ENCODE measurements around the gene RBBP7. TPM values are rescaled to one million over a fixed set of nuclear protein-coding genes. Genes with fewer than 3 reads are reported as not detected.

RBBP7 gene
- polyA plus RNA-seq, 6 donors from 2014 or later, result 158 to 255 (median 190) TPM

- H3K36me3 Mint-ChIP-seq, result peaks cover 25 to 32% of the 10 kb centered on the region in 2 donors
- no peak for DNase-seq
- ATAC-seq (ENCODE audit: low read depth in 2 of 2), result no peak
- H3K27ac Mint-ChIP-seq, result no peak overlapping the region
- no peaks in the 10 kb centered on the region for H3K27me3 Mint-ChIP-seq
- peaks cover 0 to 3% (median 0%) of the 10 kb centered on the region in 7 donors for H3K9me3 Mint-ChIP-seq
- peaks cover 0 to 8% (median 0%) of the 10 kb centered on the region in 3 donors for H3K4me1 Mint-ChIP-seq
- H3K4me3 Mint-ChIP-seq, result no peak overlapping the region
These were observed 35.4 kb downstream of the RBBP7 start for GRCh38 chrX:16834806-16835205.

DNA sequence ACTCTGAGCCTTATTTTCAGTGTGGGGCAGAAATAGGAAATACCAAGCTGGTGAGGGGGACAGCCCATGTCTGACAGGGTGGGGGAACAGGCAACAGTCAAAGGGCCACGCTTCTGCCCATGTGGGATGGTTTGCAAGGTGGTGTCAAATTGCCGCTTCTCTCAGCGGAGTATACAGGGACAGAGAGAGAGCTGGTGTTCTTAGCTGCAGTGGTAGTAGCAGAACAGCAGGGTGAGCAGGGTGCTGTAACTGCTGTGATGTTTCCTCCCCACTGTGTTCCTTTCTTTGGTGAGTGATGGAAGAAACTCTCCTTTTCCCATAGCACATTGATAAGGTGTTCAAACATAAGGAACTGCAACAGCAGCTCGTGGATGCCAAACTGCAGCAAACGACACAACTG is 37.9 kb downstream of the RBBP7 start:
- H3K9me3 Mint-ChIP-seq, result peaks cover 0 to 3% (median 0%) of the 10 kb centered on the region in 7 donors
- no peaks in the 10 kb centered on the region for H3K27me3 Mint-ChIP-seq
- ATAC-seq (ENCODE audit: low read depth in 2 of 2) (no peak), DNase-seq (no peak)
- peaks cover 0 to 8% (median 0%) of the 10 kb centered on the region in 3 donors for H3K4me1 Mint-ChIP-seq
- peaks cover 30 to 32% of the 10 kb centered on the region in 2 donors for H3K36me3 Mint-ChIP-seq
- peak overlapping the region in 1 of 8 donors; percentile 38 for H3K4me3 Mint-ChIP-seq
- peak overlapping the region in 2 of 6 donors; percentile 84 to 94 for H3K27ac Mint-ChIP-seq

- Mint-ChIP-seq H3K4me1 (no peaks in the 10 kb centered on the region), H3K4me3 (no peak overlapping the region), H3K36me3 (peaks cover 20 to 26% of the 10 kb centered on the region in 2 donors), H3K9me3 (no peaks in the 10 kb centered on the region), H3K27ac (peak overlapping the region in 1 of 6 donors; percentile 39), H3K27me3 (no peaks in the 10 kb centered on the region)
- ATAC-seq (ENCODE audit: low read depth in 2 of 2) (no peak), DNase-seq (no peak)
These were observed 41.8 kb downstream of the RBBP7 start for GRCh38 chrX:16828124-16828908.

DNA sequence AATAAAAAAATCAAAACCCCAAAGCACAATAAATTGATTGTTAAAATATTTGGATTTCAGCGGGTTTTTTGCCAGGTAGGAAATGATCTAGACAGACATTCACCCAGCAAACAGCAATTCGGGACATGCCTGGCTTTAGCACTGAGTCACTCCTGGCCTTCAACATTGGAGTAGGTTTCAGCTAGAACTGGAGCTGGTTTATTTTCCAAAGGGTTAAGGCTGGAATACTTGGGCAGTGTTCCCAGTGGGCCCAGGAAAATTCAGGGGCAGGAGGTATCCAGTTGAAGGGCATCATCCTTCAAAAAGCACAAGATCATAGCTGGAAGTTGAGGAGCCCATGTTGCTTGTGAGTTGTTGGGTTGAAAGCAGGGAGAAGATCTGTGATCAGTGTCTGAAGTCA is 42.9 kb downstream of the RBBP7 start:
- H3K4me1 Mint-ChIP-seq, result no peaks in the 10 kb centered on the region
- H3K36me3 Mint-ChIP-seq, result peaks cover 20 to 24% of the 10 kb centered on the region in 2 donors
- no peaks in the 10 kb centered on the region for H3K9me3 Mint-ChIP-seq
- ATAC-seq (ENCODE audit: low read depth in 2 of 2) (no peak), DNase-seq (no peak)
- H3K4me3 Mint-ChIP-seq, result no peak overlapping the region
- H3K27ac Mint-ChIP-seq, result no peak overlapping the region
- H3K27me3 Mint-ChIP-seq, result no peaks in the 10 kb centered on the region

- no peaks in the 10 kb centered on the region for H3K9me3 Mint-ChIP-seq
- no peak overlapping the region for H3K4me3 Mint-ChIP-seq
- peak; percentile 23 for DNase-seq
- H3K27me3 Mint-ChIP-seq, result no peaks in the 10 kb centered on the region
- no peak for ATAC-seq (ENCODE audit: low read depth in 2 of 2)
- H3K36me3 Mint-ChIP-seq, result peaks cover 17 to 22% of the 10 kb centered on the region in 2 donors
- H3K4me1 Mint-ChIP-seq, result no peaks in the 10 kb centered on the region
- H3K27ac Mint-ChIP-seq, result no peak overlapping the region
These were observed 44.0 kb downstream of the RBBP7 start for GRCh38 chrX:16826207-16826606.

GRCh38 chrX:16825264-16826035 is 44.7 kb downstream of the RBBP7 start:
- H3K9me3 Mint-ChIP-seq, result no peaks in the 10 kb centered on the region
- no peak for DNase-seq
- no peaks in the 10 kb centered on the region for H3K4me1 Mint-ChIP-seq
- peaks cover 17 to 22% of the 10 kb centered on the region in 2 donors for H3K36me3 Mint-ChIP-seq
- no peak overlapping the region for H3K4me3 Mint-ChIP-seq
- no peaks in the 10 kb centered on the region for H3K27me3 Mint-ChIP-seq
- no peak for ATAC-seq (ENCODE audit: low read depth in 2 of 2)
- no peak overlapping the region for H3K27ac Mint-ChIP-seq

GRCh38 chrX:16822723-16823122 is 47.4 kb downstream of the RBBP7 start:
- H3K4me1 Mint-ChIP-seq, result no peaks in the 10 kb centered on the region
- H3K27ac Mint-ChIP-seq, result peak overlapping the region in 1 of 6 donors; percentile 32
- peaks cover 8 to 25% of the 10 kb centered on the region in 2 donors for H3K36me3 Mint-ChIP-seq
- no peaks in the 10 kb centered on the region for H3K27me3 Mint-ChIP-seq
- no peak for DNase-seq
- H3K9me3 Mint-ChIP-seq, result no peaks in the 10 kb centered on the region
- ATAC-seq (ENCODE audit: low read depth in 2 of 2), result no peak
- no peak overlapping the region for H3K4me3 Mint-ChIP-seq

DNA sequence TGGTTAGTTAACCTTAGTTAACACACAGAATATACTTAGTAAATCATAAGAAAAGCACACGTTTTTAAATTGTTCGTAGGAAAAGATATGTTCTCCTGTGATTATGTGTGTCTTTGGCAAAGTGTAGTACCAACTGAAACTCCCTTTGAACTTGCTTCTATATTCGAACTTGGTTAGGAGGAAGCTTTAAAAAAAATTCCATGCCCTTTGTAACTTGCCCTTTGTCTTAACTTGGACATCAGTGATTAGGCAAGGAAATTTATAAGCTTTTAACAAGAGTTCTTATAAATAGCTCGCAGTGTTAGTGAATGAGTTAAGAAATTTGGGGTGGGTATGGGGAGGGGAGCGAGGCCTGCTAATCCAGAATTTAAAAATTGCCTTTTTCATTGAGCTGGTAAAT is 50.5 kb downstream of the RBBP7 start:
- no peak for ATAC-seq (ENCODE audit: low read depth in 2 of 2)
- no peak for DNase-seq
- H3K4me1 Mint-ChIP-seq, result peaks cover 0 to 6% (median 0%) of the 10 kb centered on the region in 3 donors
- peaks cover 8 to 25% of the 10 kb centered on the region in 2 donors for H3K36me3 Mint-ChIP-seq
- H3K27me3 Mint-ChIP-seq, result no peaks in the 10 kb centered on the region
- H3K9me3 Mint-ChIP-seq, result no peaks in the 10 kb centered on the region
- H3K27ac Mint-ChIP-seq, result peak overlapping the region in 1 of 6 donors; percentile 75
- H3K4me3 Mint-ChIP-seq, result peak overlapping the region in 1 of 8 donors; percentile 31

GRCh38 chrX:16814597-16814996 is 55.6 kb downstream of the RBBP7 start:
- H3K4me1 Mint-ChIP-seq, result peaks cover 0 to 6% (median 3%) of the 10 kb centered on the region in 3 donors
- H3K27ac Mint-ChIP-seq, result peak overlapping the region in 1 of 6 donors; percentile 87
- ATAC-seq (ENCODE audit: low read depth in 2 of 2) (no peak), DNase-seq (no peak)
- no peaks in the 10 kb centered on the region for H3K27me3 Mint-ChIP-seq
- no peaks in the 10 kb centered on the region for H3K9me3 Mint-ChIP-seq
- H3K36me3 Mint-ChIP-seq, result peaks cover 0 to 4% of the 10 kb centered on the region in 2 donors
- no peak overlapping the region for H3K4me3 Mint-ChIP-seq

DNA sequence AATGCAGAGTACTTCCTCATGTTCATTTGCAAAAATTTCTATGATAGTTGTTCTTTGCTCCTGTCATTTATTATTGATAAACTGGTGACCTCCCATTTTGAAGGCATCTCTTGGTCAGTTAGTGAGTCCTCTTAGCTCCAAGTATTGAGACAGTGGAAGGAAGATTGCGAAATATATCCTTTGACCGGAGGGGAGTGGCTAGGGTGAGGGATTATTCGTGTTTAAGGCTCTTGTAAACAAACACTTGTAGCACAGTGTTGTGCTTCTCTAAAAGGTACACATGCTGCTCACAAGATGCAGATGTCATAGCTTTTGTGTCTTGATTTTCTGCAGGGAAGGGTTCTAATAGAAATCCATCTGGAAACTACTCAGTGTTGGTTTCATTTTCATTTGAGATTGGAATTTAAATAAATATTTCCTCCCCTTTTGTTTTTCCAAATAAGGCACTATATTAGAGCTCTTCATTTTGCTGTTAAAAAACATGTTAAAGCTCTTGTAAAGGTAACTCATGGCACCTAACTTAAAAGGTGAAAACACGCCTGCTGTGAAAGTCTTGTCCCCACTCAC is 62.1 kb downstream of the RBBP7 start:
- peak overlapping the region in 3 of 6 donors; percentile 2 to 78 (median 32) for H3K27ac Mint-ChIP-seq
- H3K9me3 Mint-ChIP-seq, result no peaks in the 10 kb centered on the region
- ATAC-seq (ENCODE audit: low read depth in 2 of 2), result no peak
- H3K36me3 Mint-ChIP-seq, result no peaks in the 10 kb centered on the region
- H3K4me3 Mint-ChIP-seq, result no peak overlapping the region
- no peak for DNase-seq
- peaks cover 8 to 33% (median 19%) of the 10 kb centered on the region in 3 donors for H3K4me1 Mint-ChIP-seq
- no peaks in the 10 kb centered on the region for H3K27me3 Mint-ChIP-seq

GRCh38 chrX:16807548-16807947 is 62.6 kb downstream of the RBBP7 start:
- DNase-seq, result no peak
- H3K4me3 Mint-ChIP-seq, result no peak overlapping the region
- H3K27me3 Mint-ChIP-seq, result no peaks in the 10 kb centered on the region
- H3K36me3 Mint-ChIP-seq, result no peaks in the 10 kb centered on the region
- peak overlapping the region in 1 of 6 donors; percentile 78 for H3K27ac Mint-ChIP-seq
- peaks cover 8 to 33% (median 19%) of the 10 kb centered on the region in 3 donors for H3K4me1 Mint-ChIP-seq
- no peak for ATAC-seq (ENCODE audit: low read depth in 2 of 2)
- no peaks in the 10 kb centered on the region for H3K9me3 Mint-ChIP-seq

GRCh38 chrX:16804923-16805464 is 65.2 kb downstream of the RBBP7 start:
- Mint-ChIP-seq H3K4me3 (no peak overlapping the region), H3K9me3 (no peaks in the 10 kb centered on the region), H3K4me1 (peaks cover 8 to 31% (median 19%) of the 10 kb centered on the region in 3 donors), H3K27me3 (no peaks in the 10 kb centered on the region), H3K36me3 (no peaks in the 10 kb centered on the region), H3K27ac (no peak overlapping the region)
- DNase-seq (no peak), ATAC-seq (ENCODE audit: low read depth in 2 of 2) (no peak)

DNA sequence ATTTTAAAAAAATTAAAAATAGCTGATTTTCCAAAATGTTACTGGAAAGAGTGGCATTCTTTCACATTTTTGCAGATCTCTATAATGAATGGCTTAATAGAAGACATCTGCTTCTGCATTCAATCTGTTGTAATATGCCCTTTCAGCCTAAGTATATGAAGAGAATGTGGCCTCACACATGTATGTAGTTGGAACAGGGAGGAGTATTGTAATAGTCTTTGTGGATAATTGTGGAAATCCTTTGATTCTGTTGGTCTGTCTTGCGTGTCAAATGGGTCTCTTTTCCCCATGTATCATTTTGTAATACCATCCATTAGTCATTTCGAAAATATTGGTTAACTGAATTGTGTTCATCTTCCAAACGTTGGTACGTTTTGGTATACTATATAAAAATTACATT is 72.3 kb downstream of the RBBP7 start:
- H3K27me3 Mint-ChIP-seq, result no peaks in the 10 kb centered on the region
- peak overlapping the region in 1 of 6 donors; percentile 20 for H3K27ac Mint-ChIP-seq
- peaks cover 0 to 7% (median 5%) of the 10 kb centered on the region in 3 donors for H3K4me1 Mint-ChIP-seq
- H3K4me3 Mint-ChIP-seq, result no peak overlapping the region
- H3K9me3 Mint-ChIP-seq, result no peaks in the 10 kb centered on the region
- no peak for DNase-seq
- H3K36me3 Mint-ChIP-seq, result peaks cover 0 to 15% of the 10 kb centered on the region in 2 donors
- ATAC-seq (ENCODE audit: low read depth in 2 of 2), result no peak
